ENCODE results near the gene ZNF853.

ZNF853 gene

GRCh38 chr7:6647541-6647940 lies 32.1 kb downstream of the ZNF853 start:
- no peak overlapping the region for H3K27ac Mint-ChIP-seq
- no peaks in the 10 kb centered on the region for H3K27me3 Mint-ChIP-seq
- H3K4me3 Mint-ChIP-seq = no peak overlapping the region
- intact Hi-C loops (cut with micrococcal nuclease) = no loop called here
- H3K9me3 Mint-ChIP-seq = peaks cover 42% of the 10 kb centered on the region
- H3K36me3 Mint-ChIP-seq (ENCODE audit: low read depth) = peaks cover 100% of the 10 kb centered on the region
- H3K4me1 Mint-ChIP-seq (ENCODE audit: low read depth) = no peaks in the 10 kb centered on the region

DNA sequence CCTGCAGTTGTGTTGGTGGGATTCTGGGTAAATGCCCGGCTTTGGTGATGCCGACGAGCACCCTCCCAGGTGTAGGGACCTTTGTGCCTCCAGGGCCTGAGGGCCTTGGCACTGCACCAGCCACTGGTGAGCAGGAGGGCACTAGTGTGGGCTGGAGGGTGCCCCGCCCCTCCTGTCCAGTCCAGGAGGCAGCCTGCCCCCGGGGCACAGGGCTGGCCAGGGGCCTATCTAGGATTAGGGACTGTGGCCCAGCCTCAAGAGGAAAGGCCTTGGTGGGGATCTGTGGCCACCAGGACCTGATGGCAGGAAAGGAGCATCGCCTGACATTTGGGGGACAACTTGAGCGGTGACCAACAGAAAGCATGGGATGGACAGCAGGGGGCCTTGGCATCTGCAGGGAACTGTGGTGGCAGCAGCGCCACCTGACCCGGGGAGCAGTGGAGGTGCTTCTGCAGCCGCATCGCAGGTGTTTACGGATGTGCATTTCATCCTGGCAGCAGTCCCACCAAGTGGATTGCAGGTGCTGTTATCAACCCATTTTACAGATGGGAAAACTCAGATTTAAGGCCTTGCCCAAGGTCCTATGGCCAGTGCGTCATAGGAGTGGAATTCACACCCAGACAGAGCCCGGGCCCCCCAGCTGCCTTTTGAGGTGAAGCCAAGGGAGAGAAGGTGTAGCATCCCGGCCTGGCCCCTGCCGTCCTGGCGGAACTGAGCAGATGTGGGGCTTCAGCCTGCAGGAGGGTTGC lies 32.8 kb downstream of the ZNF853 start:
- no peaks in the 10 kb centered on the region for H3K27me3 Mint-ChIP-seq
- peaks cover 100% of the 10 kb centered on the region for H3K36me3 Mint-ChIP-seq (ENCODE audit: low read depth)
- peaks cover 43% of the 10 kb centered on the region for H3K9me3 Mint-ChIP-seq
- no peaks in the 10 kb centered on the region for H3K4me1 Mint-ChIP-seq (ENCODE audit: low read depth)
- no peak overlapping the region for H3K4me3 Mint-ChIP-seq
- no peak overlapping the region for H3K27ac Mint-ChIP-seq
- intact Hi-C loops (cut with micrococcal nuclease) = no loop called here

- intact Hi-C loops (cut with micrococcal nuclease) = no loop called here
- Mint-ChIP-seq H3K4me3 (no peak overlapping the region), H3K4me1 (ENCODE audit: low read depth) (no peaks in the 10 kb centered on the region), H3K27me3 (no peaks in the 10 kb centered on the region), H3K9me3 (peaks cover 43% of the 10 kb centered on the region), H3K27ac (no peak overlapping the region), H3K36me3 (ENCODE audit: low read depth) (peaks cover 100% of the 10 kb centered on the region)
Measured at GRCh38 chr7:6648815-6649104, 33.4 kb downstream of the ZNF853 start.

GRCh38 chr7:6649241-6649961 lies 34.0 kb downstream of the ZNF853 start:
- Mint-ChIP-seq H3K4me1 (ENCODE audit: low read depth) (no peaks in the 10 kb centered on the region), H3K4me3 (no peak overlapping the region), H3K27ac (no peak overlapping the region), H3K36me3 (ENCODE audit: low read depth) (peaks cover 100% of the 10 kb centered on the region), H3K27me3 (no peaks in the 10 kb centered on the region), H3K9me3 (peaks cover 43% of the 10 kb centered on the region)
- intact Hi-C loops (cut with micrococcal nuclease) = no loop called here

GRCh38 chr7:6650086-6650485 lies 34.7 kb downstream of the ZNF853 start:
- Mint-ChIP-seq H3K9me3 (peaks cover 43% of the 10 kb centered on the region), H3K4me1 (ENCODE audit: low read depth) (no peaks in the 10 kb centered on the region), H3K4me3 (no peak overlapping the region), H3K27ac (no peak overlapping the region), H3K27me3 (no peaks in the 10 kb centered on the region), H3K36me3 (ENCODE audit: low read depth) (peaks cover 100% of the 10 kb centered on the region)
- intact Hi-C loops (cut with micrococcal nuclease) = no loop called here

- H3K9me3 Mint-ChIP-seq = peaks cover 43% of the 10 kb centered on the region
- H3K27ac Mint-ChIP-seq = no peak overlapping the region
- no peak overlapping the region for H3K4me3 Mint-ChIP-seq
- no peaks in the 10 kb centered on the region for H3K4me1 Mint-ChIP-seq (ENCODE audit: low read depth)
- no peaks in the 10 kb centered on the region for H3K27me3 Mint-ChIP-seq
- intact Hi-C loops (cut with micrococcal nuclease) = no loop called here
- H3K36me3 Mint-ChIP-seq (ENCODE audit: low read depth) = peaks cover 100% of the 10 kb centered on the region
Measured at GRCh38 chr7:6650521-6651011, 35.2 kb downstream of the ZNF853 start.

DNA sequence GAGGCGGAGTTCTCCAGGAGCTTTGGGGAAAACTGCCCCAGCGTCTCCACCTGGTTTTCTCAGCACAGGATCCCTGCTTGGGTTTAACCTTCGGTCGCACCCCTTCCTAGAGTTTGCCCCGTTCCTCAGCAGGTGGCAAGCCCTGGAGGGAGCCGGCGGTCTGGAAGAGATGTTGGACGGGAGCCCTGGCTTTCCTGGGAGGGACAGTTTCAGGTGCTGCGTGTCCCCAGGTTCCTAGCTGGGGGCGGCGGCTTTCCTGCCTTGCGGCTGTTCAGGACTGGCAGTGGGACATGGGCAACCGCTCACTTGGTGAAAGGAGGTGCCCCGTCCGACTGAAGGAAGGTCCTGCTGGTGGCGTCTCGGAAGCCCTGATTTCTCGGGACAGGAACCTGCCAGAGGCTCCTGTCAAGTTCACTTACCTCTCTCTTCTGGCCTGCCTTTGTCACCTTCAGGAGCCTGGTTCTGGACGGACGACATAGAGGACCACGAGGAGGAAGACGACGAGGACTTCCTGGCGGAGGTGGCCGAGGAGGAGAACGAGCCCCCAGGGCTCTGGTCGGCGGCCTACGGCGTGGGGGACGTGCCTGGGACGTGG lies 36.5 kb downstream of the ZNF853 start:
- Mint-ChIP-seq H3K36me3 (ENCODE audit: low read depth) (peaks cover 94% of the 10 kb centered on the region), H3K4me3 (no peak overlapping the region), H3K9me3 (peaks cover 43% of the 10 kb centered on the region), H3K27ac (no peak overlapping the region), H3K4me1 (ENCODE audit: low read depth) (no peaks in the 10 kb centered on the region), H3K27me3 (no peaks in the 10 kb centered on the region)
- intact Hi-C loops (cut with micrococcal nuclease) = no loop called here

DNA sequence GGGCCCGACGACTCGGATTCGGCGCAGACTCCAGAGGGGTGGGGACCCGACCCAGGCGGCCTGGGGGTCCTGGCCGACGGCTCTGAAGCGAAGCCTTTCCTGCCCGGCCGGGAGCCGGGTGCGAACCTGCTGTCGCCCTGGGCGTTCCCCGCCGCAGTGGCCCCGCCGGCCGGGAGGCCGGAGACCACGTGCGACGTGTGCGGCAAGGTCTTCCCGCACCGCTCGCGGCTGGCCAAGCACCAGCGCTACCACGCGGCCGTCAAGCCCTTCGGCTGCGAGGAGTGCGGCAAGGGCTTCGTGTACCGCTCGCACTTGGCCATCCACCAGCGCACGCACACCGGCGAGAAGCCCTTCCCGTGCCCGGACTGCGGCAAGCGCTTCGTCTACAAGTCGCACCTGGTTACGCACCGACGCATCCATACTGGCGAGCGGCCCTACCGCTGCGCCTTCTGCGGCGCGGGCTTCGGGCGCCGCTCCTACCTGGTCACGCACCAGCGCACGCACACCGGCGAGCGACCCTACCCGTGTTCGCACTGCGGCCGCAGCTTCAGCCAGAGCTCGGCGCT lies 37.1 kb downstream of the ZNF853 start:
- peaks cover 88% of the 10 kb centered on the region for H3K36me3 Mint-ChIP-seq (ENCODE audit: low read depth)
- H3K27ac Mint-ChIP-seq = no peak overlapping the region
- no peak overlapping the region for H3K4me3 Mint-ChIP-seq
- no peaks in the 10 kb centered on the region for H3K27me3 Mint-ChIP-seq
- H3K9me3 Mint-ChIP-seq = peaks cover 43% of the 10 kb centered on the region
- no peaks in the 10 kb centered on the region for H3K4me1 Mint-ChIP-seq (ENCODE audit: low read depth)
- intact Hi-C loops (cut with micrococcal nuclease) = no loop called here

GRCh38 chr7:6653071-6654003 lies 37.9 kb downstream of the ZNF853 start:
- no peaks in the 10 kb centered on the region for H3K27me3 Mint-ChIP-seq
- H3K9me3 Mint-ChIP-seq = peaks cover 42% of the 10 kb centered on the region
- H3K4me3 Mint-ChIP-seq = no peak overlapping the region
- no peak overlapping the region for H3K27ac Mint-ChIP-seq
- intact Hi-C loops (cut with micrococcal nuclease) = no loop called here
- no peaks in the 10 kb centered on the region for H3K4me1 Mint-ChIP-seq (ENCODE audit: low read depth)
- H3K36me3 Mint-ChIP-seq (ENCODE audit: low read depth) = peaks cover 80% of the 10 kb centered on the region

DNA sequence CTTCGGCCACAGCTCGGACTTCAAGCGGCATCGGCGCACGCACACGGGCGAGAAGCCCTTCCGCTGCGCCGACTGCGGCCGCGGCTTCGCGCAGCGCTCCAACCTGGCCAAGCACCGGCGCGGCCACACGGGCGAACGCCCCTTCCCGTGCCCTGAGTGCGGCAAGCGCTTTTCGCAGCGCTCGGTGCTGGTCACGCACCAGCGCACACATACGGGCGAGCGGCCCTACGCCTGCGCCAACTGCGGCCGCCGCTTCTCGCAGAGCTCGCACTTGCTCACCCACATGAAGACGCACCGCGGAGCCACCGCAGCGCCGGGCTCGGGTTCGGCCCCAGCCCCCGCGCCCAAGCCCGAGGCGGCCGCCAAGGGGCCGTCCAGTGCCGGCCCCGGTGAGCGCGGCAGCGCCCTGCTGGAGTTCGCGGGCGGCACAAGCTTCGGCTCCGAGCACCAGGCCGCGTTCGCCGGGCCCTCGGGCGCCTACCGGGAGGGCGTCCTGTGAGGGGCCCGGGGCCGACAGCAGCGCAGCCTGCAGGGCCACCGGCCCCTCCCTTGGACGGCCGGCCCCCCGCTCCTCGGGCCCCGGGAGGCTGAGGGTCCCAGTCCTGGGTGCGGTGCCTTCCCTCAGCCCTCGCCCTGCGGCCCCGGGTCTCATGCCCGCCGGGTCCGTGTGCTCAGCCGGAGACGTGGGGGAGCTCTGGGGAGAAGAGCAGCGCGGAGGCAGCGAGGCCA lies 38.9 kb downstream of the ZNF853 start:
- intact Hi-C loops (cut with micrococcal nuclease) = no loop called here
- H3K36me3 Mint-ChIP-seq (ENCODE audit: low read depth) = peaks cover 71% of the 10 kb centered on the region
- no peaks in the 10 kb centered on the region for H3K27me3 Mint-ChIP-seq
- H3K27ac Mint-ChIP-seq = no peak overlapping the region
- no peaks in the 10 kb centered on the region for H3K4me1 Mint-ChIP-seq (ENCODE audit: low read depth)
- no peak overlapping the region for H3K4me3 Mint-ChIP-seq
- peaks cover 33% of the 10 kb centered on the region for H3K9me3 Mint-ChIP-seq

DNA sequence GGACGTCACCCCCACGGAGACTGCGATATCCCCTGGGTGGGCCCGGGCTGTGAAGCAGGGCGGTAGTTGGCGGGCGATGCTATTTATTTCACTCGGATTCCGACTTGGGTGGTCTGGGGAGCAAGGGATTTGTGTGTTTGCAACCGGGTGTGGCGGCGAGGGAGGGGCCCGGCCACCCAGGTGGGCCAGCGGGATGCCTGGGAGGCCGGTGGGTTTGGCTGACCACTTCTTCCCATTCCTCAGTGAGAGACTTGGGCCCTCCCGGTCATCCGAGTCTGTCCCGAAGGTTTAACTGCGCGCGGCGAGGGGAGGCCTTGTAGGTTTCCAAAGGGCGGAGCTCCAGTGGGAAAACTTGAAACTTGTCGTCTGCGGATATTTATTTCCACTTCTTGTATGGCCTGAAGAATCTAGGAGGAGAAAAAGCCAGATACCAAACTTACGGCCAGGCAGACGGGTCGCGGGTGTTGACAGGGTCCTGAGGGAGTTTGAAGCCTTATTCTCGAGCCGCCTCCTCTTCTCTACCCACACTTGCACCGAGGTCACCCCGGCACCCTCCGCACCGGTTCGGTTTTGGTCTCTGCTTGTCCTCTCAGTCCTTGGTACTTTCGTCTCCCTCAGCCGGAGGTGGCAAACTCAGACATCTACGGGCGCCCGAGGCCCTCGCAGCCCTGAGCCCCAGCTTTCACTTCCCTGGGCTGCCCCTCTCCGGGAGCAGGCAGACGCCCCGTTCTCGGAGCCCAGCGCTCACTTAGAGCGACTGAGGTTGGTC lies 39.6 kb downstream of the ZNF853 start:
- H3K27me3 Mint-ChIP-seq = peaks cover 2% of the 10 kb centered on the region
- H3K36me3 Mint-ChIP-seq (ENCODE audit: low read depth) = peaks cover 63% of the 10 kb centered on the region
- H3K9me3 Mint-ChIP-seq = peaks cover 25% of the 10 kb centered on the region
- intact Hi-C loops (cut with micrococcal nuclease) = no loop called here
- H3K4me3 Mint-ChIP-seq = no peak overlapping the region
- no peak overlapping the region for H3K27ac Mint-ChIP-seq
- H3K4me1 Mint-ChIP-seq (ENCODE audit: low read depth) = no peaks in the 10 kb centered on the region

DNA sequence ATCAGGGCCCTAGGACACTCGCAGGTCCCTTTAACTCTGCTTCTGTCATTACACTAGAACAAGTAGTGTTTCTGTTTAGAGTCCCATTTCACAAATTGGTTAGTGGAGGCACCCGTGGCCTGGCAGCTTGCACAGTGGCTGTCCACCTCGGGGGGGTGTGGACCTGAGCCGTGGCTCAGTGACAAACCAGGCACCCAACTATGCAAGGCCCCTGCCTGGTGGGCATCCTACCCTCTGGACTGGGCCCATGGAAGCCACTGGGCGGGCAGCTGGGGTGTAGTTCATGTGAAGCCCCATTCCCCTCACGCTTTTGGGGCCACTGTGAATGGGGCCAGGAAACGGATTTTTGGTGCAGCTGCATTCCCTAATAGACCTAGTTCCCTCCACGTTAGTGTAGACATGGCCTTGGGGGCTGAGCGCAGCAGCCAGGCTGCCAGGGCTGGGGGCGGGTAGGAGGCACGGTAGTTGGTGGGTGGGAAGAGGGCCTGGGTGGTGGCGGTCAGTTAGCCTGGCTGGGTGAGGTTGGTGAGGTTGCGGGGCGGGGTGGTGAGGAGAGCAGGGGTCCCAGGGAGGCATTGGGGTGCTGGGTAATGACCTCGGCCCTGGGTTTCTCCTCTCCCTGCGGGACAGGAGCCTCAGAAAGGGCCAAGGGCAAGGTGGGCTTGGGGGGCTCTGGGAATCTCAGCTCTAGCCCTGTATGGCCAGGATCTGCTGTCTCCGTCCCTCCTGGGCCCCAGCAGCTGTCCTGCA lies 40.4 kb downstream of the ZNF853 start:
- H3K27me3 Mint-ChIP-seq = peaks cover 8% of the 10 kb centered on the region
- H3K9me3 Mint-ChIP-seq = peaks cover 17% of the 10 kb centered on the region
- H3K4me3 Mint-ChIP-seq = no peak overlapping the region
- no peaks in the 10 kb centered on the region for H3K4me1 Mint-ChIP-seq (ENCODE audit: low read depth)
- intact Hi-C loops (cut with micrococcal nuclease) = no loop called here
- peaks cover 55% of the 10 kb centered on the region for H3K36me3 Mint-ChIP-seq (ENCODE audit: low read depth)
- no peak overlapping the region for H3K27ac Mint-ChIP-seq

All from dendritic cell treated with granulocyte-macrophage colony-stimulating factor and Interleukin-4, amounts not matched to agents 40 ng/mL and 50 ng/mL, for 4 days (primary cell).